Measurements from ENCODE around the gene RCBTB2.
"Not testable (repeated sequence)": the region's sequence is repeated elsewhere in the genome, so short reads cannot be mapped to it uniquely, and the experiment has no call there.

Gene RCBTB2

DNA sequence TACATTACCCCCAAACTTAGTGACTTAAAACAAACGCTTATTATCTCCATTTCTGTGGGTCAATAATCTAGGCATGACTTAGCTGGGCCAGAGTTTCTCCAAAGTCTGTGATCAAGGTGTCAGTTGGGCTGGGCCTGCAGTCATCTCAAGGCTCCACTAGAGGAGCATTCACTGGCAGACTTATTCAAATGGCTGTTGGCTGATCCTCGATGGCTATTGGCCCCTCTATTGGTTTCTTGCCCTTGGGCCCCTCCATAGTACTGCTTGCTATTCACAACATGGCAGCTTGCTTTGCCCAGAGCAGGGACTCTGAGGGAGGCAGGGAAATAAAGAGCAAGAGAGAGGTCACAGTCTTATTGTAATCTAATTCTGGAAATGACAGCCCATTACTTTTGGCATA, 57.6 kb downstream of the RCBTB2 start:
- H3K27me3 ChIP-seq (ENCODE audit: control insufficient read depth in 2 of 2, insufficient read depth in 2 of 2, low read length in 2 of 2) = no peaks in the 10 kb centered on the region
- H3K9ac ChIP-seq (ENCODE audit: low read depth in 1 of 2, low read length in 2 of 2) = no peak overlapping the region
- no peak overlapping the region for H3K27ac ChIP-seq (ENCODE audit: low read depth in 2 of 2, low read length in 2 of 2)
- no peak overlapping the region for H3K4me3 ChIP-seq (ENCODE audit: low read length in 2 of 2)
- H3K36me3 ChIP-seq (ENCODE audit: control insufficient read depth in 2 of 2, insufficient read depth in 2 of 2, low read length in 2 of 2) = peaks cover 0 to 8% of the 10 kb centered on the region in 2 donors
- no peaks in the 10 kb centered on the region for H3K9me3 ChIP-seq (ENCODE audit: control insufficient read depth in 2 of 2, low read length in 2 of 2)
- no peaks in the 10 kb centered on the region for H3K4me1 ChIP-seq (ENCODE audit: control insufficient read depth in 2 of 2, insufficient read depth in 2 of 2, low read length in 2 of 2)

DNA sequence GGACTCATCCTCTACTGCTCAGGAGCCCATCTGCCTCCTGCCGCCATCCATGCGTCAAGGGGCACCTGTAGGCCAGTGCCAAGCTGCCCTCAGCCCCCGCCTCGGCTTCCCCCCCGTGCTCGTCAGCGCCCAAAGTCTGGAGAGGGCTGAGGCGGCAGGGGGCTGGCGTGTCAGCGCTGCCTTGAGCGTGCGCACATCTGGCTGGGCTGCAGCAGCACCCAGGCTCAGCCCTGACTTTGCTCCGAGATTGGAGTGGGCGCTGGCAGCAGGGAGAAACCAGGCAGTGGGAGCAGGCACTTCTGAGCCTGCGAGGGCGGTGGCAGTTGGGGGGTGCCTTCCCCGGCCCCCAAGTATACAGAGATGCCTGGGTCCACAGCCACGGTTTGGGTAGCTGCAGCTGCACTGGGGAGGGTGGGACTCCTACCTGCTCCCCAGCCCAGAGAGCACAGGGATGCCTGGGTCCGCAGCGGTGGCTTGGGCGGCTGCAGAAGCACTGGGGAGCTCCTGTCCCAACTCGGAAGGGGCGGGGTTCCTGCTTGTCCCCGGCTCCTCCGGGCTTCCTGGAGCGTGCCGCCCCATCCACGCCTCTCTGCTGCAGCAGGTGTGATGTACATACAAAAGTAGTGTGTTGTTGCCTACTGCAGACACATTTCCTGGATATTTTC, 75.2 kb downstream of the RCBTB2 start:
- Histone ChIP-seq H3K27me3 (ENCODE audit: control insufficient read depth in 2 of 2, insufficient read depth in 2 of 2, low read length in 2 of 2) (no peaks in the 10 kb centered on the region), H3K27ac (ENCODE audit: low read depth in 2 of 2, low read length in 2 of 2) (no peak overlapping the region), H3K4me1 (ENCODE audit: control insufficient read depth in 2 of 2, insufficient read depth in 2 of 2, low read length in 2 of 2) (no peaks in the 10 kb centered on the region), H3K36me3 (ENCODE audit: control insufficient read depth in 2 of 2, insufficient read depth in 2 of 2, low read length in 2 of 2) (peaks cover 10 to 15% of the 10 kb centered on the region in 2 donors), H3K9ac (ENCODE audit: low read depth in 1 of 2, low read length in 2 of 2) (no peak overlapping the region), H3K4me3 (ENCODE audit: low read length in 2 of 2) (no peak overlapping the region), H3K9me3 (ENCODE audit: control insufficient read depth in 2 of 2, low read length in 2 of 2) (no peaks in the 10 kb centered on the region)

DNA sequence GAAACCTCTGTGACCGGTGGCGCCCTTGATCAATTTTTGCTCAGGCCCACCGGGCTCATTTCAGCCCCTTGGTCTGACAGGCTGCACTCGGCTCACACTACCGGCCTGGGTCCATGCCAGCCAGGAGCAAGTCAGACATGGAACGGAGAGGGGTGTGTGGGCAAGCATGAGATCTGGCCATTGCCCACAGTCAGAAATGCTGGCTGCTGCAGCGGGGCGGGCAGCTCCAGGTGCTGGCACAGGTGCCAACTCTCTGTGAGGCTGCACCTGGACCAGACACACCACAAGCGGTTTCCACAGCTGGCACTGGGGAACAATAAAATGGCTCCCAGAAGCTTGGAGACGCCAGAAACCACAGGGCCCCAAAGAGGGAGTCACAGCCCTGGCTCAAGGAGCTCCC, 76.3 kb downstream of the RCBTB2 start:
- Histone ChIP-seq H3K9ac (ENCODE audit: low read depth in 1 of 2, low read length in 2 of 2) (no peak overlapping the region), H3K27ac (ENCODE audit: low read depth in 2 of 2, low read length in 2 of 2) (no peak overlapping the region), H3K36me3 (ENCODE audit: control insufficient read depth in 2 of 2, insufficient read depth in 2 of 2, low read length in 2 of 2) (peaks cover 10 to 15% of the 10 kb centered on the region in 2 donors), H3K9me3 (ENCODE audit: control insufficient read depth in 2 of 2, low read length in 2 of 2) (no peaks in the 10 kb centered on the region), H3K4me1 (ENCODE audit: control insufficient read depth in 2 of 2, insufficient read depth in 2 of 2, low read length in 2 of 2) (no peaks in the 10 kb centered on the region), H3K27me3 (ENCODE audit: control insufficient read depth in 2 of 2, insufficient read depth in 2 of 2, low read length in 2 of 2) (no peaks in the 10 kb centered on the region), H3K4me3 (ENCODE audit: low read length in 2 of 2) (no peak overlapping the region)

DNA sequence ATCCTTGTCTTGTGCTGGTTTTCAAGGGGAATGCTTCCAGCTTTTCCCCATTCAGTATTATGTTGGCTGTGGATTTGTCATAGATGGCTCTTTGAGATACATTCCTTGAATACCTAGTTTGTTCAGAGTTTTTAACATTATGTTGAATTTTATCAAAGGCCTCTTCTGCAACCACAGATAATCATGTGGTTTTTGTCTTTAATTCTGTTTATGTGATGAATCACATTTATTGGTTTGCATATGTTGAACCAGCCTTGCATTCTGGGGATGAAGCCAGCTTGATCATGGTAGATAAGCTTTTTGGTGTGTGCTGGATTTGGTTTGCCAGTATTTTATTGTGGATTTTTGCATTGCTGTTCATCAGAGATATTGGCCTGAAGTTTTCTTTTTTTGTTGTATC, 81.7 kb downstream of the RCBTB2 start:
- not testable (repeated sequence) for H3K27ac ChIP-seq (ENCODE audit: low read depth in 2 of 2, low read length in 2 of 2); H3K27me3 ChIP-seq (ENCODE audit: control insufficient read depth in 2 of 2, insufficient read depth in 2 of 2, low read length in 2 of 2); H3K4me1 ChIP-seq (ENCODE audit: control insufficient read depth in 2 of 2, insufficient read depth in 2 of 2, low read length in 2 of 2); H3K9me3 ChIP-seq (ENCODE audit: control insufficient read depth in 2 of 2, low read length in 2 of 2); H3K9ac ChIP-seq (ENCODE audit: low read depth in 1 of 2, low read length in 2 of 2); H3K4me3 ChIP-seq (ENCODE audit: low read length in 2 of 2); H3K36me3 ChIP-seq (ENCODE audit: control insufficient read depth in 2 of 2, insufficient read depth in 2 of 2, low read length in 2 of 2)

DNA sequence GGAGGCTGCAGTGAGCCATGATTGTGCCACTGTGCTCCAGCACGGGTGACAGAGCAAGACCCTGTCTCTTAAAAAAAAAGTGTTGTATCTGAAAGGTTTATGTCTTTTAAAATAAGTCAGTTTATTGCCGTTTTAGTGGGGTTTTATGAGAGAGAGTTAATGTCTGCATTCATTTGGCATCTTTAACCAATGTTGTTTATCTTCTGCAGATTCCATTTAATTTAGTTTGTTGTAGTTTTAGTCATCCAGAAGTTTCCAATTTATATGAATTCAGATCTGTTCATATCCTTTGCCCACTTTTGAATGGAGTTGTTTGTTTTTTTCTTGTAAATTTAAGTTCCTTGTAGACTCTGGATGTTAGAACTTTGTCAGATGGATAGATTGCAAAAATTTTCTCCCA, 83.2 kb downstream of the RCBTB2 start:
- Histone ChIP-seq H3K9me3 (ENCODE audit: control insufficient read depth in 2 of 2, low read length in 2 of 2) (no peaks in the 10 kb centered on the region), H3K27ac (ENCODE audit: low read depth in 2 of 2, low read length in 2 of 2) (no peak overlapping the region), H3K36me3 (ENCODE audit: control insufficient read depth in 2 of 2, insufficient read depth in 2 of 2, low read length in 2 of 2) (peaks cover 0 to 7% of the 10 kb centered on the region in 2 donors), H3K4me3 (ENCODE audit: low read length in 2 of 2) (no peak overlapping the region), H3K4me1 (ENCODE audit: control insufficient read depth in 2 of 2, insufficient read depth in 2 of 2, low read length in 2 of 2) (no peaks in the 10 kb centered on the region), H3K27me3 (ENCODE audit: control insufficient read depth in 2 of 2, insufficient read depth in 2 of 2, low read length in 2 of 2) (no peaks in the 10 kb centered on the region), H3K9ac (ENCODE audit: low read depth in 1 of 2, low read length in 2 of 2) (no peak overlapping the region)

DNA sequence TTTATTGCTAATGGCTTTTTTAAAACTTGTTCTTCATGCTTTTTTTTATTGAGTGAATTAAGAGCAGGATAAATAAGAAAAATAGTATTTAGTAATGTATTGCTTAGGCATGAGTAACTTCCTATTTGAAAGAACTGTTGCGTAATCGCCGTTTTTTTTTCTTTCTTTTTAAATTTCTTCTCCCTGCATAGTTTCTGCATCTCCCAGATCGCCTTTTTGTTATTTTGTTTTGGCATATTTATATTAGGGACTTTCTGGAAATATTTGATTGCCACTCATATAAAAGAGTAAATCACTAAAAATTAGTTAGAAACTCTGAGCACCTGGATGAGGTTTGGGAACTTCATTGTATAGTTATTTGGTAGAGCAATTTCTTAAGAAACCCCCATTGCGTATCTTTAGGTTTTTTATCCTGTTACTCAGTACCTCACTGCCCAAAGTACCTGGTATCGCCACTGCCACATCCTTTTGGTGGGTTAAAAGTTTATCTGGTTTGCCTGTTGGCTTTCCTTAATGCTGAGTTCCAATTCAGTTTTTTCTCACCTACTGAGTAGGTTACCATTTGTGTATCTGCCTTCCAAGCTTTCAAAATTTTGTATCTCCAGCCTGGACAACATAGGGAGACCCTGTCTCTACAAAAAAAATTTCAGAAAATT, 83.8 kb downstream of the RCBTB2 start:
- H3K27me3 ChIP-seq (ENCODE audit: control insufficient read depth in 2 of 2, insufficient read depth in 2 of 2, low read length in 2 of 2) = no peaks in the 10 kb centered on the region
- H3K4me3 ChIP-seq (ENCODE audit: low read length in 2 of 2) = peak overlapping the region in 1 of 2 donors; percentile 3
- no peak overlapping the region for H3K27ac ChIP-seq (ENCODE audit: low read depth in 2 of 2, low read length in 2 of 2)
- no peak overlapping the region for H3K9ac ChIP-seq (ENCODE audit: low read depth in 1 of 2, low read length in 2 of 2)
- no peaks in the 10 kb centered on the region for H3K9me3 ChIP-seq (ENCODE audit: control insufficient read depth in 2 of 2, low read length in 2 of 2)
- peaks cover 0 to 7% of the 10 kb centered on the region in 2 donors for H3K36me3 ChIP-seq (ENCODE audit: control insufficient read depth in 2 of 2, insufficient read depth in 2 of 2, low read length in 2 of 2)
- no peaks in the 10 kb centered on the region for H3K4me1 ChIP-seq (ENCODE audit: control insufficient read depth in 2 of 2, insufficient read depth in 2 of 2, low read length in 2 of 2)

DNA sequence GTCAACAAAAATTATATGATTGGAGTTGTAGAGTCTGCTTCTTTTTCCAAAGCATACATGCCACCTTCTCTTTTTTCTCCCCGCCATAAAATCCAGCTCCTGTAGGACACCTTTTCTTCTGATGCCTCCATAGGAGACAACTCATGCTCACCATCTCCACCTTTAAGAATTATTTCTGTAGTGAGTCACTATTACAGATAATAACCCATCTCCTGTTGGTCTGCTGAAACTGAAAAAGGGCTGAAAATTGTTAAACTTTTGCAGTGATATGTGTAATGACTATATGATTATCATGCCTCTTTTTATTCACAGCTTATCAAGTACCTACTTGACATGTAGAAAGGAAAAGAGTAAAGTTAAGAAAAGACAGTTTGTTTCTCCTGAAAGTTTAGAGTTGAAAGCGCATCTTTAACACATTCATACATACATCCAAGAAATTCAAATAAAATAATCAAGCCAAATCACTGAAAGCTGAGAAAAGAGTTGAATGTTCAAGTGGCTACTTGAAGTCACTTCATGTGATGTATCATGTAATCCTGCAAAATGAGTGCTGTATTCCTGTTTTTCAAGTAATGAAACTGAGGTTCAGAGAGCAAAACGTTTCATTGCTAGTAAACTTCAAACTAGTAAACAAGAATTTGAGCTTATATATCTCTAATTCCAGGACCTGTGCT, 84.5 kb downstream of the RCBTB2 start:
- peaks cover 0 to 4% of the 10 kb centered on the region in 2 donors for H3K36me3 ChIP-seq (ENCODE audit: control insufficient read depth in 2 of 2, insufficient read depth in 2 of 2, low read length in 2 of 2)
- no peaks in the 10 kb centered on the region for H3K27me3 ChIP-seq (ENCODE audit: control insufficient read depth in 2 of 2, insufficient read depth in 2 of 2, low read length in 2 of 2)
- no peak overlapping the region for H3K9ac ChIP-seq (ENCODE audit: low read depth in 1 of 2, low read length in 2 of 2)
- no peak overlapping the region for H3K27ac ChIP-seq (ENCODE audit: low read depth in 2 of 2, low read length in 2 of 2)
- H3K4me3 ChIP-seq (ENCODE audit: low read length in 2 of 2) = no peak overlapping the region
- H3K9me3 ChIP-seq (ENCODE audit: control insufficient read depth in 2 of 2, low read length in 2 of 2) = no peaks in the 10 kb centered on the region
- H3K4me1 ChIP-seq (ENCODE audit: control insufficient read depth in 2 of 2, insufficient read depth in 2 of 2, low read length in 2 of 2) = no peaks in the 10 kb centered on the region

DNA sequence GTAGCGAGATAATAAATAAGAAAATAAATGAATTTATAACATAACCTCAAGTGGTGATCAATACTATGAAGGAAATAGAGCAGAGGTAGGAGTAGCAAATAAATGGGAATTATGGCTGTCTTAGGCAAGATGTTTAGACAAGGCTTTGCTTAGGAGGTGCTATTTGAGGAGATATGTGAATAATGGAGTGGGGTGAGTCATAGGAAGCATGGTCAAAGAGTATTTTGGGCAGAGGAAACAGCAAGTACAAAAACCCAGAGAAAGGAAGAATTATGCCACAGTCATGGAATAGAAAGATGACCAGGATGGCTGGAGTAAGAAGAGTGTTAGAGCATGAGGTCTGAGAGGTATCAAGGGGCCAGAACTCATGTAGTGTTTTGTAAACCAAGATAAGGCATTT, 86.4 kb downstream of the RCBTB2 start:
- H3K4me1 ChIP-seq (ENCODE audit: control insufficient read depth in 2 of 2, insufficient read depth in 2 of 2, low read length in 2 of 2) = no peaks in the 10 kb centered on the region
- H3K27ac ChIP-seq (ENCODE audit: low read depth in 2 of 2, low read length in 2 of 2) = no peak overlapping the region
- H3K9me3 ChIP-seq (ENCODE audit: control insufficient read depth in 2 of 2, low read length in 2 of 2) = no peaks in the 10 kb centered on the region
- H3K27me3 ChIP-seq (ENCODE audit: control insufficient read depth in 2 of 2, insufficient read depth in 2 of 2, low read length in 2 of 2) = no peaks in the 10 kb centered on the region
- H3K4me3 ChIP-seq (ENCODE audit: low read length in 2 of 2) = no peak overlapping the region
- no peaks in the 10 kb centered on the region for H3K36me3 ChIP-seq (ENCODE audit: control insufficient read depth in 2 of 2, insufficient read depth in 2 of 2, low read length in 2 of 2)
- H3K9ac ChIP-seq (ENCODE audit: low read depth in 1 of 2, low read length in 2 of 2) = no peak overlapping the region

DNA sequence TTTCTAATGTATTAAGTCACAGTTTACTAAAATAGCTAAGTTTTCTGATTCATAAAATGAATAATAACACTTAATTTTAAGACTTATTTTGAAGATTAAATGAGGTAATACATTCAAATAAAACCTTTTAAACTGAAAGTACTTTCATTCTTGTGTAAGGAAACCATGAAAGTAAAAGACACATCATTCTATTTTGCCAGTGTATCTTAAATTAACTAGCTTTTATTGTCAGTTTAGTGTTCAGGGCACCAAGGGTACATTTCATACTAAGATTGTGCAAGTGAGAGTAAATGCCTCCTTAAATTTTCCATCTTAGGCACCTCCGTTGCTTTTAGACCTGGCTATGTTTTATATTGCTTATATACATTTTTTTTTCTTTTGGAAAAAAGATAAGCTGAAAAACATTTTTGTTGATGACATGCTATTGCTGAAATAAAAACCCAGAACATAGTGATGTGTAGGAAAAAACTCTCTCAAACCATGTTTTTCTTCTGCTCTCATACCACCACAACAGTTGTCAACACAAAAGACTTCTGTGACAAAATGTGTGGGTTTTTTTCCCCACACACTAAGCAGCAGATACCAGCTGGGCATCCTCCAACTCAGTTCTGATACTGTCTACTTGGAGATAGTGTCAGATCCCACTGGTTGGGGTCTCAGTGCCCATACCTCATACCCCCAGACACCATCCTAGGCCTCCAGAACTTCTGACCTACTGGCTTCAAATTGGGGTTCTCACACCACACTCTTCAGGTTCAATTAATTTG, 89.3 kb downstream of the RCBTB2 start:
- Histone ChIP-seq H3K4me3 (ENCODE audit: low read length in 2 of 2) (no peak overlapping the region), H3K9ac (ENCODE audit: low read depth in 1 of 2, low read length in 2 of 2) (no peak overlapping the region), H3K27ac (ENCODE audit: low read depth in 2 of 2, low read length in 2 of 2) (no peak overlapping the region), H3K9me3 (ENCODE audit: control insufficient read depth in 2 of 2, low read length in 2 of 2) (no peaks in the 10 kb centered on the region), H3K4me1 (ENCODE audit: control insufficient read depth in 2 of 2, insufficient read depth in 2 of 2, low read length in 2 of 2) (no peaks in the 10 kb centered on the region), H3K27me3 (ENCODE audit: control insufficient read depth in 2 of 2, insufficient read depth in 2 of 2, low read length in 2 of 2) (no peaks in the 10 kb centered on the region), H3K36me3 (ENCODE audit: control insufficient read depth in 2 of 2, insufficient read depth in 2 of 2, low read length in 2 of 2) (no peaks in the 10 kb centered on the region)
